OCI-LY1 (cell line): ENCODE data around the gene TLE3.

ENCODE experiments used
- CTCF ChIP-seq: fragments of 200-600 bp; sonication (generic), shearing (Covaris generic); IDR thresholded peaks from 2 replicates; pipeline ENCODE4 v1.5.1; 2017; ENCODE audit warnings: mild to moderate bottlenecking, antibody characterized with exemption, low read length, moderate library complexity, mixed read lengths
- EZH2 ChIP-seq: fragments of 200-600 bp; sonication (generic), shearing (Covaris generic); IDR thresholded peaks from 2 replicates; pipeline ENCODE4 v1.8.0; 2017; ENCODE audit warnings: borderline replicate concordance, mixed run types, mild to moderate bottlenecking, antibody characterized with exemption, low read length, moderate library complexity, mixed read lengths

DNA sequence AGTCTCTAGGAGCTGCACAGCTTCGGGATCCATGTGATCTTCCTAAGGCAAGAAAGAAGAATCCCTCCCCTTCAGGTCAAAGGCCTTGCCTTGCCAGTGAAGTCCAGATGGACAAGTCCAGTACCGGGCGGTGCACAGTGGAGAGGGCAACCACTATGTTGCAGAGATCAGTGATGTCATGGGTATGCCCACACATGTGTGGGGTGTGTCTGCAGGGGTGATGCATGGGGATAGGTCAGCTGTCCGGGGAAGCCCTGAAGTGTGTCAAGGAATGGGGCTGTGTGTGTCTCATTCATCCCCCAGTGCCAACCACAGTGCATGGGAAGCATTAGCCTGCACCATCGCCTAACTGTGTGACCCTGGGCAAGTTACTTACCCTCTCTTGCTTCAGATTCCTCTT is 66.5 kb downstream of the TLE3 start:
- TF ChIP-seq CTCF (no peak), EZH2 (no peak)
